GM12878 (cell line): ENCODE data around the gene C1orf87. TPM values are rescaled to one million over a fixed set of nuclear protein-coding genes. Genes with fewer than 3 reads are reported as not detected.

ENCODE experiments used
- ATAC-seq: fragments of 200-7000 bp; cut with Tn5 transposase; 3 replicates; pipeline ENCODE4 v1.9.1; 2020; ENCODE audit warnings: mild to moderate bottlenecking, moderate library complexity
- BruUV-seq: library from RNA; stranded (reverse); fragments of 400-500 nt; replicated peaks from 2 replicates; lab custom pipeline; 2021; lab: Mats Ljungman, UMichigan
- CTCF ChIA-PET: fragments of 300-600 bp; sonication (Branson Sonifier 250); formaldehyde crosslinking; extraction: SDS; loops from one replicate; lab custom pipeline; 2021; ENCODE audit warnings: inconsistent platforms; lab: Yijun Ruan, JAX
- POLR2A ChIA-PET: fragments of 350-600 bp; formaldehyde crosslinking; extraction: SDS; loops from one replicate; lab custom pipeline; 2021; ENCODE audit warnings: inconsistent platforms; lab: Charles Lee
- RAD21 ChIA-PET: fragments of 300-600 bp; sonication (Branson Sonifier 250); formaldehyde crosslinking; loops from one replicate; lab custom pipeline; 2023; ENCODE audit warnings: antibody characterized with exemption; ENCODE audit not compliant: unreplicated experiment; lab: Charles Lee
- SMC1A ChIA-PET: fragments of 300-600 bp; sonication (Branson Sonifier 250); formaldehyde crosslinking; loops from one replicate; lab custom pipeline; 2023; ENCODE audit not compliant: unreplicated experiment, uncharacterized antibody; lab: Charles Lee
- DNase-seq: peaks from one replicate; pipeline ENCODE4 v3.0.0-alpha.2; 2011; ENCODE audit warnings: low read depth, low spot score
- FAIRE-seq: peaks from 3 replicates; lab custom pipeline; 2011; peaks lifted over from hg19 to GRCh38; lab: Jason Lieb, UNC
- H2AFZ ChIP-seq: 2 replicates; pipeline ENCODE4 v1.6.0; 2011; ENCODE audit warnings: low read depth, low read length, control low read depth; ENCODE audit not compliant: control insufficient read depth
- H3K27ac ChIP-seq: 2 replicates; pipeline ENCODE4 v1.5.1; 2011; ENCODE audit warnings: control low read depth; ENCODE audit not compliant: control insufficient read depth, insufficient read depth
- H3K27me3 ChIP-seq, 2 experiments: replicated peaks in 1 of 2; 2 replicates each; pipeline versions ENCODE4 v1.6.0 to v1.6.1; 2011; ENCODE audit warnings: low read length in 1 of 2; ENCODE audit not compliant: control insufficient read depth in 2 of 2, insufficient read depth in 2 of 2
- H3K36me3 ChIP-seq, 2 experiments: 2 replicates each; pipeline ENCODE4 v1.5.1; 2011; ENCODE audit warnings: low read length in 1 of 2; ENCODE audit not compliant: control insufficient read depth in 2 of 2, insufficient read depth in 2 of 2
- H3K4me1 ChIP-seq: 2 replicates; pipeline ENCODE4 v1.6.1; 2011; ENCODE audit warnings: mild to moderate bottlenecking, low read length, moderate library complexity, mixed read lengths; ENCODE audit not compliant: control insufficient read depth, insufficient read depth
- H3K4me2 ChIP-seq: 2 replicates; pipeline ENCODE4 v1.6.0; 2011; ENCODE audit warnings: control low read depth; ENCODE audit not compliant: control insufficient read depth, insufficient read depth
- H3K4me3 ChIP-seq: fragments of 200-600 bp; sonication (generic); 2 replicates; pipeline ENCODE4 v1.5.1; 2016
- H3K79me2 ChIP-seq: 2 replicates; pipeline ENCODE4 v1.6.0; 2011; ENCODE audit warnings: low read length; ENCODE audit not compliant: control insufficient read depth, insufficient read depth
- H3K9ac ChIP-seq: 2 replicates; pipeline ENCODE4 v1.8.0; 2011; ENCODE audit warnings: low read length, control low read depth, mixed read lengths; ENCODE audit not compliant: control insufficient read depth, insufficient read depth
- H3K9me3 ChIP-seq: replicated peaks from 3 replicates; pipeline ENCODE4 v1.5.1; 2011; ENCODE audit warnings: mild to moderate bottlenecking, low read length; ENCODE audit not compliant: control insufficient read depth, insufficient read depth
- H4K20me1 ChIP-seq: 2 replicates; pipeline ENCODE4 v1.6.0; 2011; ENCODE audit not compliant: control insufficient read depth, insufficient read depth
- BCLAF1 ChIP-seq: fragments of 450-650 bp; IDR thresholded peaks from 2 replicates; pipeline ENCODE4 v1.6.1; 2017; ENCODE audit warnings: antibody characterized with exemption, mild to moderate bottlenecking, moderate library complexity
- IRF4 ChIP-seq: IDR thresholded peaks from 2 replicates; pipeline ENCODE4 v1.6.1; 2011; ENCODE audit warnings: low read depth, low read length
- MEF2A ChIP-seq: IDR thresholded peaks from 2 replicates; pipeline ENCODE4 v1.6.1; 2011; ENCODE audit warnings: low read depth, mild to moderate bottlenecking, low read length, moderate library complexity; ENCODE audit not compliant: insufficient read depth
- NR2F1 ChIP-seq: fragments of 450-650 bp; conservative IDR thresholded peaks from 2 replicates; pipeline ENCODE4 v1.6.1; 2017; ENCODE audit warnings: mild to moderate bottlenecking
- SP1 ChIP-seq: IDR thresholded peaks from one replicate; pipeline ENCODE4 v1.6.1; 2011; ENCODE audit warnings: low read depth, low read length
- USF2 ChIP-seq: IDR thresholded peaks from 2 replicates; pipeline ENCODE4 v1.6.1; 2011; ENCODE audit warnings: low read depth, low read length, improper control_type of control experiment, borderline replicate concordance
- ZZZ3 ChIP-seq: IDR thresholded peaks from 2 replicates; pipeline ENCODE4 v1.6.1; 2011; ENCODE audit warnings: low read depth; ENCODE audit not compliant: control insufficient read depth, insufficient read length
- WGBS: methylation state at CpG from one replicate; pipeline ENCODE4 v1.1.6; 2016; ENCODE audit warnings: low lambda C conversion rate; ENCODE audit not compliant: insufficient replicate concordance, insufficient coverage; ENCODE audit errors: missing lambda C conversion rate; 5-methylcytosine and 5-hydroxymethylcytosine counted together
- in situ Hi-C: fragments of 300-500 bp; cut with MboI; formaldehyde crosslinking; loops from 9 replicates; pipeline ENCODE4 v1.14.3; 2018; ENCODE audit warnings: mixed read lengths
- intact Hi-C: fragments of 100-400 bp; cut with micrococcal nuclease; formaldehyde crosslinking; loops from one replicate; pipeline ENCODE4 v1.14.2; 2022; ENCODE audit not compliant: unreplicated experiment
- polyA plus RNA-seq, 11 experiments: library from polyadenylated mRNA; depleted of rRNA in 4 of 11; unstranded in 6 of 11; stranded (reverse) in 5 of 11; fragments of >200 nt; fragmentation: Nextera tagmentation in 4 of 11; fragmentation: Illumina TruSeq in 1 of 11; extraction: Ambion mirVana in 4 of 11; extraction: Trizol in 1 of 11; gene quantifications; 1 replicate in 1 of 11; 2 replicates in 10 of 11; pipeline versions ENCODE4 v1.2.1 to v1.2.3, GENCODE V29; 2011 to 2016; ENCODE audit warnings: inconsistent platforms in 2 of 11, missing spikeins in 2 of 11, low read depth in 1 of 11
- total RNA-seq, 4 experiments: library from RNA; depleted of rRNA in 3 of 4; stranded (reverse); fragments of >200 nt in 3 of 4; fragmentation: Illumina TruSeq in 1 of 4; extraction: Trizol in 1 of 4; gene quantifications; 2 replicates each; pipeline versions ENCODE4 v1.2.1 to v1.2.3, GENCODE V29; 2013 to 2021

C1orf87 gene
- total and polyA plus RNA-seq, 10 of the 15 experiments (the other 5 are each of a cell fraction or from before 2014, with no cell fraction given): not detected

GRCh38 chr1:60059468-60059867, 14.1 kb downstream of the C1orf87 start:
- TF ChIP-seq IRF4 (no peak), MEF2A (no peak), USF2 (no peak), SP1 (no peak), NR2F1 (no peak), ZZZ3 (no peak), BCLAF1 (no peak)
- POLR2A ChIA-PET: no interaction called here
- no peak overlapping the region for H3K4me2 ChIP-seq
- H3K27ac ChIP-seq: no peak overlapping the region
- CTCF ChIA-PET: no interaction called here
- H3K9ac ChIP-seq: no peak overlapping the region
- no peak overlapping the region for H3K4me3 ChIP-seq
- BruUV-seq: no TSS peak
- H3K79me2 ChIP-seq: no peaks in the 10 kb centered on the region
- H3K36me3 ChIP-seq: no peaks in the 10 kb centered on the region
- no peak overlapping the region for H2AFZ ChIP-seq
- H3K9me3 ChIP-seq: no peaks in the 10 kb centered on the region
- no peaks in the 10 kb centered on the region for H4K20me1 ChIP-seq
- RAD21 ChIA-PET: no interaction called here
- intact Hi-C loops (no loop called here), in situ Hi-C loops (no loop called here)
- WGBS: 29% methylated on average over 7 of the region's 7 CpGs
- H3K4me1 ChIP-seq: no peaks in the 10 kb centered on the region
- SMC1A ChIA-PET: no interaction called here
- no peaks in the 10 kb centered on the region for H3K27me3 ChIP-seq
- FAIRE-seq: no peak
- DNase-seq: no peak
- ATAC-seq: no peak
